BJ (cell line): ENCODE results near the gene GCKR. TPM values are rescaled to one million over a fixed set of nuclear protein-coding genes. Genes with fewer than 3 reads are reported as not detected.
A peak's percentile ranks its signal among the peaks of the same experiment; 100 is the strongest.

Experiments
- CTCF ChIA-PET: fragments of 350-600 bp; formaldehyde crosslinking; extraction: SDS; loops from one replicate; lab custom pipeline; 2021; ENCODE audit warnings: antibody characterized with exemption, inconsistent platforms; lab: Yijun Ruan, JAX
- POLR2A ChIA-PET: fragments of 300-600 bp; sonication (Branson Sonifier 250); formaldehyde crosslinking; extraction: SDS; loops from one replicate; lab custom pipeline; 2021; ENCODE audit warnings: antibody characterized with exemption; lab: Charles Lee
- DNase-seq: peaks from one replicate; pipeline ENCODE4 v3.0.0-alpha.2; 2011; ENCODE audit warnings: low read depth
- H3K27me3 ChIP-seq: 2 replicates; pipeline ENCODE4 v1.6.0; 2011; ENCODE audit warnings: low read length; ENCODE audit not compliant: control insufficient read depth, insufficient read depth
- H3K36me3 ChIP-seq: 2 replicates; pipeline ENCODE4 v1.5.1; 2011; ENCODE audit warnings: low read length; ENCODE audit not compliant: control insufficient read depth, insufficient read depth
- H3K4me3 ChIP-seq: 2 replicates; pipeline ENCODE4 v1.5.1; 2011; ENCODE audit warnings: low read depth, mild to moderate bottlenecking, control low read depth, low read length
- polyA plus RNA-seq: library from polyadenylated mRNA; depleted of rRNA; stranded (reverse); fragments of >200 nt; gene quantifications from 2 replicates; pipeline ENCODE4 v1.2.3, GENCODE V29; 2011
- TF ChIP-seq, protein P1 (sequence below): IDR thresholded peaks from 2 replicates; pipeline ENCODE4 v1.5.1; 2011; ENCODE audit warnings: low read depth, mild to moderate bottlenecking, control low read depth, inconsistent platforms, low read length, moderate library complexity; ENCODE audit not compliant: insufficient read depth

GCKR gene
- polyA plus RNA-seq, 1 experiment: 0.47 TPM

DNA sequence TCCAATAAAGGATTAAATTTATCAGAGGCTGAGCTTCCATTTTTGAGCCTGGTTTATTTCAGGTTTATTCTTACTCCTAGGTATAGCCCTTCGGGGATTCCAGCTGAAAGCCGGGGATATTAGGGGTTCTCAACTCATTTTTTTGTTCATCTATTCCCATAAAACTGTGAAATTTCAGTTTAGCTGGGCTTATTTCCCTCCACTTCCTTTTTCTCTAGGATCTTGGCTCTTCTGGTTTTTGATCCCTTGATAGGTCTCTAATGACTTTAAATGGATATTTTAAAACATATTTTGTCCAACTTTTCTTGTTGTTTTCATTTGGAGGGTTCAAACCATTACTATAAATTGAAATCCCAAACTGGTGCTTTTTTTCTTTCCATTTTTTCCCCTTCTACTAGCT lies 62.6 kb downstream of the GCKR start:
- Histone ChIP-seq H3K4me3 (no peak overlapping the region), H3K36me3 (no peaks in the 10 kb centered on the region), H3K27me3 (no peaks in the 10 kb centered on the region)
- CTCF ChIA-PET: no interaction called here
- TF ChIP-seq, protein P1, sequence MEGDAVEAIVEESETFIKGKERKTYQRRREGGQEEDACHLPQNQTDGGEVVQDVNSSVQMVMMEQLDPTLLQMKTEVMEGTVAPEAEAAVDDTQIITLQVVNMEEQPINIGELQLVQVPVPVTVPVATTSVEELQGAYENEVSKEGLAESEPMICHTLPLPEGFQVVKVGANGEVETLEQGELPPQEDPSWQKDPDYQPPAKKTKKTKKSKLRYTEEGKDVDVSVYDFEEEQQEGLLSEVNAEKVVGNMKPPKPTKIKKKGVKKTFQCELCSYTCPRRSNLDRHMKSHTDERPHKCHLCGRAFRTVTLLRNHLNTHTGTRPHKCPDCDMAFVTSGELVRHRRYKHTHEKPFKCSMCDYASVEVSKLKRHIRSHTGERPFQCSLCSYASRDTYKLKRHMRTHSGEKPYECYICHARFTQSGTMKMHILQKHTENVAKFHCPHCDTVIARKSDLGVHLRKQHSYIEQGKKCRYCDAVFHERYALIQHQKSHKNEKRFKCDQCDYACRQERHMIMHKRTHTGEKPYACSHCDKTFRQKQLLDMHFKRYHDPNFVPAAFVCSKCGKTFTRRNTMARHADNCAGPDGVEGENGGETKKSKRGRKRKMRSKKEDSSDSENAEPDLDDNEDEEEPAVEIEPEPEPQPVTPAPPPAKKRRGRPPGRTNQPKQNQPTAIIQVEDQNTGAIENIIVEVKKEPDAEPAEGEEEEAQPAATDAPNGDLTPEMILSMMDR: no peak
- POLR2A ChIA-PET: no interaction called here
- no peak for DNase-seq

DNA sequence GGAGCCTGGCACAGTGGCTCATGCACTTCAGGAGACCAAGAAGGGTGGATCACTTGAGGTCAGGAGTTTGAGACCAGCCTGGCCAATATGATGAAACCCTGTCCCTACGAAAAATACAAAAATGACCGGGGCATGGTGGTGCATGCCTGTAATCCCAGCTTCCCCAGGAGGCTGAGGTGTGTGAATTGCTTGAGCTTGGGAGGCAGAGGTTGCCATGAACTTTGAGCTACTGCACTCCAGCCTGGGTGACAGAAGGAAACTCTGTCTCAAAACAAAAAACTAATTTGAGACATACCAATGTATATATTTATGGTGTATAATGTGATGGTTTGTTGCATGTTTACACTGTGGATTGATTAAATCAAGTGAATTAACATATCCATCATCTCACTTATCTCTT lies 64.4 kb downstream of the GCKR start:
- ChIA-PET POLR2A (no interaction called here), CTCF (no interaction called here)
- H3K4me3 ChIP-seq: no peak overlapping the region
- H3K36me3 ChIP-seq: no peaks in the 10 kb centered on the region
- DNase-seq: no peak
- no peaks in the 10 kb centered on the region for H3K27me3 ChIP-seq
- TF ChIP-seq, protein P1: no peak

DNA sequence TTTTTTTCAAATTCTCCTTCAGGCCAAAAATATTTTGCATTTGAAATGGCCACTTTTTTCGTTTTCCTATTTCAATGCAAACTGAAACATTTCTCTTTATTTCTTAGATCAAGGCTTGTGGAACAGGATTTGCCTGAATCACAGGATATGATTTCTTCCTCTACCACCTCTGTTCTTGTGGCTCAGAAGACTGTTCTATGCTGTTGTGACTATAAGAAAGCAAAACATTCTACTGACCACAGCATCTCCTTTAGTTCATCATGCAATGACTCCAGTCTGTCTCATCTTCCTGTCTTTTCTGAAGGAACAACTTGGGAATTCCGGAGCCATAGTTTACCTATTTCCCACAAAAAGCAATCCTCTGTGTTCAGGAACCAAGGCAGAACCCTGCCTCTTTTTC lies 70.0 kb downstream of the GCKR start:
- H3K27me3 ChIP-seq: no peaks in the 10 kb centered on the region
- H3K4me3 ChIP-seq: no peak overlapping the region
- TF ChIP-seq, protein P1: no peak
- DNase-seq: peak; percentile 17
- CTCF ChIA-PET: interaction anchor here (0.7 kb wide), 1 partner anchor 52 kb away, joined by 4 read pairs; no protein-coding TSS in a partner anchor
- H3K36me3 ChIP-seq: no peaks in the 10 kb centered on the region
- POLR2A ChIA-PET: interaction anchor here (0.6 kb wide), 1 partner anchor 97 kb away, joined by 3 read pairs; the partner anchor contains the start of genes SLC4A1AP and SUPT7L

DNA sequence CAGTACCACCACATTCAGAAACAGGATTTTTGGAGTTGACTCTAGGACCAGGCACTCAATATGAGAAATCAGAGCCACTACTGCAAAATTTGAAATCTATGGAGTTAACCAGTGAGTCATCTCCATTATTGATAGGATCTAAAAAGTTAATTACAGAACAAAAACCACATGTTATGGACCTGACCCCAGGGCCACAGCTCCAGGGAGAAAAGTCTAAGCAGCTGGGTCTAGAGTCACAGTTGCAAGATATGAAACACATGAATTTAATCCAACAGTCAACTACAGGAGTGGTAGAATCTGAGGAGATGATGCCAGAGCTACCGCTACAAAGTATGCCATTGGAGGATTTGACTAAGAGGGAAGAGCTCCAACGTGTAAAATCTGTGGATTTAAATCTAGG lies 72.8 kb downstream of the GCKR start:
- ChIA-PET CTCF (no interaction called here), POLR2A (no interaction called here)
- no peaks in the 10 kb centered on the region; the same call in 1 of the 2 replicates for H3K27me3 ChIP-seq
- TF ChIP-seq, protein P1: no peak
- no peak overlapping the region for H3K4me3 ChIP-seq
- H3K36me3 ChIP-seq: no peaks in the 10 kb centered on the region
- DNase-seq: no peak

DNA sequence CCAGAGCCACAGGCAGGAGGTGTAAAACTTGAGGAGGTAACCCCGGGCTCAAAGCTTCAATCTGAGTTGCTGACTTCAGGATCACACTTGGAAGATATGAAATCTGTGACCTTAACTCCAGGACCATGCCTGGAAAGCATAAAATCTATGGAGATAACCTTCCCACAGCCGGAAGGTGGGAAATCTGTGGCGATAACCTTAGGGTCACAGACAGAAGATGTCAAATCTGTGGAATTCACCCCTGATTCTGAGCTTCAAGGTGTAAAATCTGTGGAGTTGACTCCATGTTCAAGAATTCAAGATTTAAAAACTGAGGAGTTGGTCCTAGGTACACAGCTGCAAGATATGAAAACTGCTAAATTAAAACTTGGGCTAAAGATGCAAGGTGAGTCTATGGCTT lies 74.6 kb downstream of the GCKR start:
- DNase-seq: no peak
- ChIA-PET CTCF (interaction anchor here (0.7 kb wide), 1 partner anchor 396 kb away, joined by 3 read pairs; no protein-coding TSS in a partner anchor), POLR2A (no interaction called here)
- no peaks in the 10 kb centered on the region for H3K36me3 ChIP-seq
- TF ChIP-seq, protein P1: no peak
- no peak overlapping the region for H3K4me3 ChIP-seq
- no peaks in the 10 kb centered on the region; the same call in 1 of the 2 replicates for H3K27me3 ChIP-seq
